GM18873 (cell line): ENCODE results near the gene CCNI2.
"Not testable (repeated sequence)": the region's sequence is repeated elsewhere in the genome, so short reads cannot be mapped to it uniquely, and the experiment has no call there.

Experiments used
- ATAC-seq: cut with Tn5 transposase; IDR thresholded peaks from one replicate; pipeline ENCODE4 v1.9.1; 2021; ENCODE audit warnings: mild to moderate bottlenecking, moderate library complexity, moderate number of reproducible peaks; ENCODE audit not compliant: unreplicated experiment, low FRiP score

CCNI2 gene

DNA sequence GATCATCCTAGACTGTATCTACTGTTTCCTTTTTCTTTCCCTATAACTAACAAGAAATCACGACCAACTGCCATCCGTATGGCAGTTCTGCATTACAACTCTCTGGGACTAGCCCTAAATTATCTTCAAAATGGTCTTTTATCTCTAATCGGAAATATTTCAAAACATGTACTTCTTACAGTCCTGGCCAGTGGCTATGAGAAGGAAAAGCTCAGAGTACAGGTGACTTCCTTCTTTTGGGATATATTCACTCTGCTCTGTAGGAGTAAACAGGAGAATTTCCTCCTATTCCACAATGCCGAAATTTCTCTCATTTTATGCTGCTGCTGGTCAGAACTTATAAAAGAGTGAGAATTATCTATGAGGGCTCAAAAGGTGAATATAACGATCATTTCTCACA, 31.6 kb downstream of the CCNI2 start:
- no peak for ATAC-seq

DNA sequence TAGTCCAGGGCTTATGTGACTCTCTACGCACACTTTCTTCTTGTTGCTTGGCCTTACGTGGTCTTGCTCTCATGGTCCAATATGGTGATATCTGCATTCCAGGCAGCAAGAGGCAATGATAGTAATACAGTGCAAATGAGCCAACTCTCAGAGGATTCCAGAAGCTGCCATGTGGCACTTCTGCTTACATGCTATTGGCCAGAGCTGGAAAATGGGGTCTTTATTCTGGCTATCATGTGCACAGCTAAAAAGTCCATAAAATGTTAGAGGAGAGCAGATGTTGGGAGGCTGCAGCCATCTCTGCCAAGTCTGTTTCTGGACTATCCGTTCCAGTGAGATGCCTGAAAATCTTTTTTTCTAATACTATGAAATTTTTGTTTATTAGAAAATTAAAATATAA, 32.7 kb downstream of the CCNI2 start:
- no peak for ATAC-seq

DNA sequence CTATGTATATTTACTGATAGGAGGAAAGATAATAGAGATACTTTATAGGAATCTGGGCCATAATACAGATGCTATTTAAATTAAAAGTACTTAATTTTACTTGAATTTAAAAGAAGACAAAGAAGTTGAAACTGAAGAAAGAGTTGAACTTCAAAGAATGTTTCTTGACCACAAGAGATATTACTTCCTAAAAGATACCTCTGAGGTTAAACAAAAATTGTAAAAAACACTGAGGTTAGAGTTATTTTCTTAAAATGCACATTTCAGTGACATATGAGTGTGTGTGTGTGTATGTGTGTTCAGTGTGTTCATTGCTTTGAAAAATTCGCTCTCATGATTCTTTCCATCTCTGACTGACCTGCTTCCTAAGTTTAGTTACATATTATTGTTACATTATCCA, 33.4 kb downstream of the CCNI2 start:
- ATAC-seq: no peak

DNA sequence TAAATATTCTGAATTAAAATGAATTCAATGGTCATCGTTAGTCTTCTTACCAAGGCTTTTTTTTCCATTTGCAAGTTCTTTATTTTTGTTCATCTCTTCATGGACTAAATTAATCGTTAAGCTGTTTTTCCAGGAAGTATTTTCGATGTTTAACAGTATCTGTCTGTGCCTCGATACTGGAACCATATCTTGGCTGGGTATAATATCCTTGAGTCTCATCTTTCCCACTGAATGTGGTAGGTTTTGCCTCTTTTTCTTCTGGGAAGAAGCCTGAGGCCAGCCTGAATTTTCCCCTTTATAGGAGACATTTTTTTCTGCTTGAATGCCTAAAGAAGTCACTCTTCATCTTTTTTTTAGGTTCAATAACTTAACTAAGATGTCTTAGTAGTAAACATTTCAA, 33.8 kb downstream of the CCNI2 start:
- no peak for ATAC-seq

DNA sequence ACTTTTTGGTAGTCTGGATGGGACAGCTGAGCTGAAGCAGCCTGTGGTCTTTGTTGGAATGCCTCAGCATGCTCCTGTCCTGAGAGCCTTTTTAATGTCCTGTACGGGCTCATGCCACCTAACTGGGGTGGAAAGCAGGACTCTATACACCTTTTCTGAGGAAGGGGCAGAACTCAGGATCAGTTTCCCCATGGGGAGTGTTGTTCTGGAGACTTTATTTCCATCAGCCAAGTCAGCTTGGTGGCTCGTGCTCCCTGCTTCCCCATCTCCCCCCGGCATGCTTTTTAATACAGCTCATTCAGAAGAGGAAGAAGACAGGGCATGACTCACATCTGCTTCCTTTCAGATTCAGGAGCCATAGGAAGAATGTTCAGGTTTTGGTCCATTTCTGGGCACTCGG, 34.9 kb downstream of the CCNI2 start:
- no peak for ATAC-seq

DNA sequence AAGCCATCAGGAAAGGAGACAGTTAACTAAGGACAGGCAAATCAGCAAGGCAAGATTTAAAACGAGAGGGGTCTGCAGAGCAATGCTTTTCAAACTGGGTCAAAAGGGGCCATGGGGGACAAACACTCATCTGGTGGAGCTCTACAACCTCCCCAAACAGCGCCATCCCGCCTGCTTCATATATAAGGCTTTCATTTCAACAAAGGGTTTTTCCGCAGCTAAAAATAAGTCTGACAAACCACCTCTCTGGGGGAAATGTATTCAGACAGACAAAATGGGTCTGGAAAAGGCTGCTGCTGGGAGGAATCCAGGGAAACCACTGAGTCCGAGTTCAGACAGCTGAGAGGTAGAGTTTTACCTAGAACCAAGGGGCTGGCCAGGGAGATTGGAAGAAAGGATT, 38.1 kb downstream of the CCNI2 start:
- no peak for ATAC-seq

DNA sequence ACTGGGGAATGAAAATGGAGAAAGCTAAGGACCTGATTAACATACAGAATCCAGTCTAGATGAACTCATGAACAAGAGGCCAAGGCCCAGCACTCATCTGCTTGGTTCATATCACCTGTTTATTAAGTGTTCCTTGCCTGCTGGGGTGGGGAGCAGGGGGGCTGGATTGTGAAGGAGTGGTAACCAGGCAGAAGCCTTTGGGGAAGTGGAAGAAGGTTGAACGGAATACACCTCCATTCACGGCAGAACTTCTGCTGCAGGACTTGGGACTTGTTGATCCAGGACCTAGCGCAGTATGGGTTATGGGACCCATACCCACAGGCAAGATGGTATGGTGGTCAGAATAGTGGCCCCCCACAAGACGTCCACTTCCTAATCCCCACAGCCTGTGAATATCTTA, 38.6 kb downstream of the CCNI2 start:
- ATAC-seq: no peak

DNA sequence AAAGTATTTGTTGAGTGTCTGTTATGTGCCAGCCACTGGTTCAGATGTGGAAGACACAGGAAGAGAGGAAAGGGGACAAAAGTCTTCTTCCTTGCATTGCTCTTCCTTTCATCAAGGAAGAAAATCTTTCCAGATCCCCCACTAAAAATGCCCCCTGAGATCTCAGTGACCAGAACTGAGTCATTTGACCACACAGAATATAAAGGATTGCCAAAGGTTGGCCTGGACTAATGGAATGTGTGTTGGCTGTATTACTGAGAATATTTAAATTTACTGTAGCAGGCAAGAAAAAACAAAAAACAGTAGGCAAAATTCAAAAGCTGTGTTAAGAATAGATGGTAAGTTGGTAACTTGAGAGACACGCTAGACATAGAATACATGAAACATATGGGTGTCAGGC, 39.9 kb downstream of the CCNI2 start:
- ATAC-seq: no peak

DNA sequence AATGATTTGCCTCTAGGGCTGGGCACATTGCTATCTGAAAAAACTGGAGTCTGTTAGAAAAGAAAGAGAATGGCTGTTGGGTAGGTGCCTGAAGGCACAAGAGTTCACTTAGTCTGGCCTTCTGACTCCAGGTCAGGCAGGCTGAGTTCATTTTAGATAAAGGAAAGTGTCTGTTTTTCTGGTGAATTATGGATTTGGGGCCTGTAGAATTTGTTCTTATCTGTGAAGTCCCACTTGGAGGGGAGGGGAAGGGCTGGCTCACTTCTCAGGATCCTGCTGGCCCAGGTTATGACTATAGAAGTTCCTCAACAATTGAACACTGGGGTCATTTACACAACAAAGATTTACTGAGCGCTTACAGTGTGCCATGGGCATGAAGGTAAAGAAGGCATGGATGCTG, 41.3 kb downstream of the CCNI2 start:
- ATAC-seq: no peak

DNA sequence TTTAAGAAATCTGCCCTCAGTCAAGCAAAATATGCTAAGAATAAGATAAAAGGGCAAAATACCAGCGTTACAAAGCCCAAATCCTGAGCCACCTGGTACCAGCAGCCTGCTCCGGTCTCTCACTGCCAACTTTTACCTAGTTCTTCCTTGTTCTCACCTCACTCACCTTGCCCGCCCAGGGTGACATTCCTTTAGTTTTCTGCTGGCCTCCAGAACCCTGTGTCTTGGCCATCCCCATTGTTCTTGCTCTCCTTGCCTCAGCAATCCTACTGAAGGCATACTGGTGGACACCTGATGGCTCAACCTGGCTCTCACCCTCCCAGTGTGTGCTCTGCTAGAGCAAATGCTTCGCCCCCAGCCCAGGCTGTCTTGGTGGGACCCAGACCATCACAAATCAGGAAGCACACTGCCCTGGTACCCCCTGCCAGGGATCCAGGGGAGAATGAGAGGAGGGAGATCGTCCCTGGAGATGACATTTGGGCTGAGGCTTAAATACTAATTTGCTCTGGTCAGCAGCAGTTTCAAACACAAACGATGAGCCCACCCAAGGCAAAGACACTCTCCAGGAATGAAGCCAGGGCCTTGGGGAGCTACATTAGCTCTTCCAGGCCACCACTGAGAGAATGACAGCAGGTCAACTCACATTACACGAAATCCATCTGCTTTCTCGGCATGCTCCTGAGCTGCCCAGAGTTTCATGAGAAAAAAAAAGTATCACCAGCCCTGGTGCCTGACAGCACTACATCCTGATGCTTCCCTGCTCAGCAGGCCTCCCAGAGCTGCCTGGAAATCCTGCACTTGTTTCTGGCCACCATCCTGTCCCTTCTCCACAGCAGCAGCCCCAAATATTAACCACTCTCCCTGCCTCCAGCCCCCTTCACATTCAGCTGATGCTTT, 42.0 kb downstream of the CCNI2 start:
- no peak for ATAC-seq

DNA sequence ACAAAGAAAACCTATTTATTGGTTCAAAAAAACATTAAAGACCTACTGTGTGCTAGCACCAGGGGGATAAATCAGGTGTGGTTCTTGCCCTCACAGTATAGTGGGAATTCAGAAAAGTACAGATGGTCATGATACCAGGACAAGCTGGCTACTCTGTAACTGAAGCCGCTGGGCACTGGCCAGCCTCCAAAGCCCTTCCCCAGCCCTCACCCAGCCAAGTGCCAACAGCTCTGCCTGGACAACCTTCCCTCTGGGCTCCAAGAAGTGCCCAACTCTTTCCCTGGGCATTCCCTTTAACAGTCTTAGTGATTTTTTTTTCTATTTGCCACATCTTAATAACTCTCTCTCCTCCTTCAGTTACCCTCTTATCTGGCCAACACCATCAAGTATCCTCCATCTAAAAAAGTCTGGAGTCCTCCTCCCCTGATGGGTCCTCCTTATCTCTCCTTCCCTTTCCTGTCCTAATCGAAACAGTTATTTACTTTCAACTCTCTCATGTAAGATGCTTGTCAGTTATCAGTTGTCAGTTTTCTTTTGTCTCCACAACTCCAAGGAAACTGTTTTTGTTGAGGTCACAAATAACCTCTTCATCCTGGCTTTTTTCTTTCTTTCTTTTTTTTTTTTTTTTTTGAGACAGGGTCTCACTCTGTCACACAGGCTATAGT, 43.1 kb downstream of the CCNI2 start:
- no peak for ATAC-seq

DNA sequence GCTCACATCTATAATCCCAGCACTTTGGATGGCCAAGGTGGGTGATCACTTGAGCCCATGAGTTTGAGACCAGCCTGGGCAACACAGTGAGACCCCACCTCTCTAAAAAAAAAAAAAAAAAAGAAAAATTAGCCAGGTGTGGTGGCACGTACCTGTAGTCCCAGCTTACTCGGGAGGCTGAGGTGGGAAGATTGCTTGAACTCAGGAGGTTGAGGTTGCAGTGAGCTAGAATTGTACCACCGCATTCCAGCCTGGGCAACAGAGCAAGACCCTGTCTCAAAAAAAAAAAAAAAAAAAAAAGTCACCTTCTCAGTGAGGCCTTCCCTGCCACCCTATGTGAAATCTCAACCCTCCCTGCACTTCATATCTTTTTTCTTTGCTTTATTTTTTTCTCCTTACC, 43.8 kb downstream of the CCNI2 start:
- no peak for ATAC-seq

DNA sequence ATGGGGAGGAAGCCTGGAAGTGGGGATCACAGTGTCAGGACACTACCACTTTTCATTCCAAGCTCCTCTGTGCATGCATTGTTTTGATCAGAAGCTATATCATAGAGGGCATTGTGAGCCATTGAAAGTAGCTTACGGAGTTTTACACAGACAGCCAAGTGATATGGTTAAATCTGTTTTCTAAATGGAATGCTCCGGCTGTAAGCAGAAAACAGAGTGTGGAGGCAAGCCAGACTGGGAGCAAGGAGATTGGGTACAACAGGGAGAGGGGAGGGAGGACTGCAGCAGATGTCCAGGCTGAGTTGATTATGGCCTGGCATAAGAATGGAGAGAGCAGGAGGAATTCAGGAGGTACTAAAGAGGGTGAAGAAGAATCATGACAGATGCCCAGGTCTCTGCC, 50.4 kb downstream of the CCNI2 start:
- ATAC-seq: no peak

DNA sequence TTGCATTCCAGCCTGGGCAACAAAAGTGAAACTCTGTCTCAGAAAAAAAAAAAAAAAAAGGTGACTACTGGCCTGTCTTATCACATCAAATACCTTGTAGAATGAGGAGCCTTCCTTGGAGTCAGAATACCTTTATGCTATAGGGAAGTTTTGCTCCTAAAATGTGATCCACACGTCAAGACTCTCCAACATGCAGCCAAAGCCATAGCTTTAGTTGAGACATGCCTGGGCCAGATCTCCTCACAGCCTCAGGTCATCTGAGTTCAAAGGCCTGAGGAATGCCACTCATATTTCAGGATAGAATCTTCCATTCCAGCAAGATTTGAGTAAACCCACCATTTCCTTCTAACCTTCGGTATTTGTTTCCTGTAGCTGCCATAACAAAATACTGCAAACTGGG, 52.2 kb downstream of the CCNI2 start:
- no peak for ATAC-seq

DNA sequence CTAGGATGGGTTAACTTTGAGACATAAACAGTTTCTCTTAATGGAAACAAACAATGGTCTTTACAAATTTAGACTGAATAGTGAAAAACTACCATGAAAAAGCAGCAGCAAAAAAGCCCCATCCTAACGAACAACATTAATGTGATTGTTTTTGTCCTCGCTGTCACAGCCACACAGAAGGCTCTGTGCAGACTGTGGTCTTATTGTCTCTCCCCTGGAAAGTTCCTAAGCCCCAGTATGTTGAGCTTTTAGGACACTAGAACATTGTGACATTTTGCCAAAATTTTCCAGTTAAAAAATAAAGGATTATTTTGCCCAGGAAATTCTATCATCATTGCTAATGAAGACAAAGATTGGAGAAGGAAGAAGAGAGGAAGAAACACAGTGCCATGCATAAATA, 53.3 kb downstream of the CCNI2 start:
- ATAC-seq: no peak

DNA sequence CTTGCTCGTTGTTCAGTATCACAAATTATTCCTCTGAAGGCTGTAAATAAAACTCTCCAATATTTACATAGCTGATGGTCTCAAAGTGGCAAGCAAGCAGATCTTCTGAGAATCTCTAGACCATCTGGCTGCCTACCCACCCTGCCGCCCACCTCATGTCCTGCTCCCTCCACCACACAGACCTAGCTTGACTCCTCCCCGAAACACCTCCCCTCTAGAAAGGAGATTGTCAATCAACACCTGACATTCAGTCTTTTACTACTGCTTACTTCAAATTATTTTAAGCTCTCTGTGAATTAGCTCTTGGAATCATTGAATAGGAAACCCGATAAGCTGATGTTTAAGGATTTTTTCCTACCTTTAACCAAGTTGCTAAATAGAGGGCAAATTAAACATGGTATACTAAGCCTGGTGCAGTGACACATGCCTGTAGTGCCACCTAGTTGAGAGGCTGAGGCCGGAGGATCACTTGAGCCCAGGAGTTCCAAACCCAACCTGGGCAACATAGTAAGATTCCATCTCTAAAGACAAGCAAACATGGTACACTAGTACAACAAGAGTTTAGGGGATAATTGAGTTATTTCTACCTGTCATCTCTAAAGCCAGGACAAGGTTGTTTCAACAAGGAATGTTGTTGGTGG, 54.9 kb downstream of the CCNI2 start:
- no peak for ATAC-seq

DNA sequence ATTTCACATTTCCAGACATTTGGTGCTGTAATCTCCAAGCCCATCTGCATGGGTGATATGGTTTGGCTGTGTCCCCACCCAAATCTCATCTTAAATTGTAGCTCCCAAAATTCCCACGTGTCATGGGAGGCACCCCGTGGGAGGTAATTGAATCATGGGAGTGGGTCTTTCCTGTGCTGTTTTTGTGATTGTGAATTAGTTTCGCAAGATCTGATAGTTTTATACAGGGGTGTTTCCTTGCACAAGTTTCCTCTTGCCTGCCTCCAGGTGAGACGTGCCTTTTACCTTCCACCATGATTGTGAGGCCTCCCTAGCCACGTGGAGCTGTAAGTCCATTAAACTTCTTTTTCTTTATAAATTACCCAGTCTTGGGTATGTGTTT, 55.5 kb downstream of the CCNI2 start:
- not testable (repeated sequence) for ATAC-seq
